HCT116 (cell line): ENCODE measurements around the gene POC1A.

ENCODE experiments used
- EZH2 ChIP-seq: fragments of 200-600 bp; sonication (generic); IDR thresholded peaks from 2 replicates; pipeline ENCODE4 v1.6.1; 2017; ENCODE audit warnings: antibody characterized with exemption, mixed run types
- POLR2AphosphoS5 ChIP-seq: IDR thresholded peaks from 2 replicates; pipeline ENCODE4 v1.6.1; 2011; ENCODE audit warnings: mild to moderate bottlenecking, low read depth, low read length, moderate library complexity
- TF ChIP-seq, protein P1 (sequence below), 3 experiments: fragments of 200-600 bp in 1 of 3; sonication (generic) in 1 of 3; IDR thresholded peaks in 2 of 3; conservative IDR thresholded peaks in 1 of 3; 2 replicates each; pipeline ENCODE4 v1.5.1; 2012 to 2017; ENCODE audit warnings: low read depth in 2 of 3, low read length in 2 of 3, antibody characterized with exemption in 1 of 3, borderline replicate concordance in 1 of 3, control low read depth in 1 of 3, mild to moderate bottlenecking in 1 of 3, mixed read lengths in 1 of 3, mixed run types in 1 of 3, moderate library complexity in 1 of 3; ENCODE audit not compliant: insufficient read depth in 1 of 3

DNA sequence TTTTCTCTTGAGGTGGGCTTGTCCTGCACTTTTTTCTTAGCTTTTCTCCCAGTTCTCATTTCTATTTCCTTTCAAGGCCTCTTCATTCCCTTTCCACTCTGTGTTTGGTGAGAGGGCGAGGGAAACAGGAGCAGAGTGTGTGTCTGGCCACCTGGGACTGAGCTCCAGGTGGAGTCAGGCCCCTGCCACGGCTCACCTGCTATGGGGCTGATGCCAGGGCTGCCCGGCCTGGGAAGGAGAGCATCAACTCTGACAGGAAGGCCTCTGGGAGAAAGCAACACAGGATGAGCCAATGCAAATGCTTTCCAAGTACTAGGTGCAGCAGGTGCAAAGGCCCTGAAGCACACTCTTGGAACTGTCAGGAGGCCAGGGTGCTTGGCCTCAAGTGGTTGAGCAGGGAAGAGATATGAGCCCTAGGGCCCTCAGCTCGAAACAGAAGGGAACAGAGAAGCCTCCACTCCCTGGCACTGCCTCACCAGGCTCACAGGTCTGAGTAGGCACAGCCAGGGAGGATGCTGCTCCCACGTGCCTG lies 70.6 kb downstream of the POC1A start:
- TF ChIP-seq POLR2AphosphoS5, result no peak
- TF ChIP-seq EZH2, result no peak
- TF ChIP-seq, protein P1, sequence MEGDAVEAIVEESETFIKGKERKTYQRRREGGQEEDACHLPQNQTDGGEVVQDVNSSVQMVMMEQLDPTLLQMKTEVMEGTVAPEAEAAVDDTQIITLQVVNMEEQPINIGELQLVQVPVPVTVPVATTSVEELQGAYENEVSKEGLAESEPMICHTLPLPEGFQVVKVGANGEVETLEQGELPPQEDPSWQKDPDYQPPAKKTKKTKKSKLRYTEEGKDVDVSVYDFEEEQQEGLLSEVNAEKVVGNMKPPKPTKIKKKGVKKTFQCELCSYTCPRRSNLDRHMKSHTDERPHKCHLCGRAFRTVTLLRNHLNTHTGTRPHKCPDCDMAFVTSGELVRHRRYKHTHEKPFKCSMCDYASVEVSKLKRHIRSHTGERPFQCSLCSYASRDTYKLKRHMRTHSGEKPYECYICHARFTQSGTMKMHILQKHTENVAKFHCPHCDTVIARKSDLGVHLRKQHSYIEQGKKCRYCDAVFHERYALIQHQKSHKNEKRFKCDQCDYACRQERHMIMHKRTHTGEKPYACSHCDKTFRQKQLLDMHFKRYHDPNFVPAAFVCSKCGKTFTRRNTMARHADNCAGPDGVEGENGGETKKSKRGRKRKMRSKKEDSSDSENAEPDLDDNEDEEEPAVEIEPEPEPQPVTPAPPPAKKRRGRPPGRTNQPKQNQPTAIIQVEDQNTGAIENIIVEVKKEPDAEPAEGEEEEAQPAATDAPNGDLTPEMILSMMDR (IDR thresholded peaks at IDR 0.05 in 2 of 3, conservative IDR thresholded peaks at IDR 0.05 in 1 of 3; ENCODE audit: borderline replicate concordance in 1 of 3, insufficient read depth in 1 of 3, low read depth in 2 of 3, low read length in 2 of 3), result no peak
